ENCODE measurements around the gene STXBP6. TPM values are rescaled to one million over a fixed set of nuclear protein-coding genes. Genes with fewer than 3 reads are reported as not detected.
A peak's percentile ranks its signal among the peaks of the same experiment; 100 is the strongest.

The STXBP6 gene
- total RNA-seq, 1 experiment from 2014 or later: 12.3 TPM

GRCh38 chr14:25094171-25094907 is 44.4 kb upstream of the STXBP6 start:
- CTCF ChIA-PET: no interaction called here
- no peaks in the 10 kb centered on the region for H4K20me1 ChIP-seq (ENCODE audit: insufficient read depth)
- intact Hi-C loops (cut with micrococcal nuclease; ENCODE audit: unreplicated experiment): loop anchor here (5.0 kb wide), 1 partner anchor 42 kb away; the partner anchor contains the start of gene STXBP6
- no peaks in the 10 kb centered on the region for H3K27me3 ChIP-seq (ENCODE audit: insufficient read depth, low read depth)
- DNase-seq: no peak
- H3K4me3 ChIP-seq: no peak overlapping the region
- peaks cover 4% of the 10 kb centered on the region; the same call in 1 of the 2 replicates for H3K4me1 ChIP-seq (replicated peaks; ENCODE audit: insufficient read depth)
- H3K9me2 ChIP-seq (ENCODE audit: insufficient read depth): no peaks in the 10 kb centered on the region
- no peak overlapping the region for H3K27ac ChIP-seq
- BruUV-seq (replicated peaks): no TSS peak
- no peaks in the 10 kb centered on the region for H3K36me3 ChIP-seq (ENCODE audit: low read depth)
- H3F3A ChIP-seq (ENCODE audit: insufficient read depth, low read depth): no peaks in the 10 kb centered on the region
- TF ChIP-seq CTCF (conservative IDR thresholded peaks at IDR 0.05) (no peak), EZH2 (IDR thresholded peaks at IDR 0.05; ENCODE audit: low read depth) (no peak)
- no peak overlapping the region for H2AFZ ChIP-seq
- no peaks in the 10 kb centered on the region for H3K79me2 ChIP-seq (ENCODE audit: low read depth)
- H3K9me3 ChIP-seq (ENCODE audit: insufficient read depth, low read depth): no peaks in the 10 kb centered on the region
- POLR2A ChIA-PET (ENCODE audit: unreplicated experiment): no interaction called here
- no peak overlapping the region for H3K4me2 ChIP-seq

- Histone ChIP-seq H2AFZ (no peak overlapping the region), H3K4me3 (no peak overlapping the region), H3K36me3 (ENCODE audit: low read depth) (no peaks in the 10 kb centered on the region), H3K4me2 (no peak overlapping the region), H4K20me1 (ENCODE audit: insufficient read depth) (no peaks in the 10 kb centered on the region), H3K9me3 (ENCODE audit: insufficient read depth, low read depth) (no peaks in the 10 kb centered on the region), H3K27ac (no peak overlapping the region), H3K9me2 (ENCODE audit: insufficient read depth) (no peaks in the 10 kb centered on the region), H3K79me2 (ENCODE audit: low read depth) (no peaks in the 10 kb centered on the region), H3K4me1 (replicated peaks; ENCODE audit: insufficient read depth) (peaks cover 4% of the 10 kb centered on the region; the same call in 1 of the 2 replicates), H3F3A (ENCODE audit: insufficient read depth, low read depth) (no peaks in the 10 kb centered on the region), H3K27me3 (ENCODE audit: insufficient read depth, low read depth) (no peaks in the 10 kb centered on the region)
- ChIA-PET CTCF (no interaction called here), POLR2A (ENCODE audit: unreplicated experiment) (interaction anchor here (0.5 to 0.6 kb wide), 2 partner anchors 109 to 222 kb away, joined by 3 read pairs; no protein-coding TSS in a partner anchor)
- DNase-seq: no peak
- no TSS peak for BruUV-seq (replicated peaks)
- intact Hi-C loops (cut with micrococcal nuclease; ENCODE audit: unreplicated experiment): loop anchor here (5.0 kb wide), 1 partner anchor 40 kb away; the partner anchor contains the start of gene STXBP6
- no peak for TF ChIP-seq EZH2 (IDR thresholded peaks at IDR 0.05; ENCODE audit: low read depth)
- no peak for TF ChIP-seq CTCF (conservative IDR thresholded peaks at IDR 0.05)
Measured at GRCh38 chr14:25092258-25092740, 42.4 kb upstream of the STXBP6 start.

- POLR2A ChIA-PET (ENCODE audit: unreplicated experiment): no interaction called here
- H4K20me1 ChIP-seq (ENCODE audit: insufficient read depth): no peaks in the 10 kb centered on the region
- H3F3A ChIP-seq (ENCODE audit: insufficient read depth, low read depth): no peaks in the 10 kb centered on the region
- H3K9me2 ChIP-seq (ENCODE audit: insufficient read depth): no peaks in the 10 kb centered on the region
- peak overlapping the region; percentile 44 for H3K27ac ChIP-seq
- no peak overlapping the region for H2AFZ ChIP-seq
- no peaks in the 10 kb centered on the region for H3K36me3 ChIP-seq (ENCODE audit: low read depth)
- DNase-seq: peak; percentile 71 to 86
- H3K4me1 ChIP-seq (replicated peaks; ENCODE audit: insufficient read depth): peaks cover 4% of the 10 kb centered on the region; the same call in 1 of the 2 replicates
- intact Hi-C loops (cut with micrococcal nuclease; ENCODE audit: unreplicated experiment): loop anchor here (2.0 to 5.0 kb wide), 2 partner anchors 20 to 39 kb away; partner anchors contain the start of gene STXBP6
- H3K4me2 ChIP-seq: peak overlapping the region; percentile 28; the same call in 1 of the 2 replicates
- no TSS peak for BruUV-seq (replicated peaks)
- TF ChIP-seq CTCF (conservative IDR thresholded peaks at IDR 0.05) (no peak), EZH2 (IDR thresholded peaks at IDR 0.05; ENCODE audit: low read depth) (no peak)
- H3K27me3 ChIP-seq (ENCODE audit: insufficient read depth, low read depth): no peaks in the 10 kb centered on the region
- H3K4me3 ChIP-seq: no peak overlapping the region
- CTCF ChIA-PET: interaction anchor here (0.6 kb wide), 1 partner anchor 273 kb away, joined by 7 read pairs; no protein-coding TSS in a partner anchor
- H3K9me3 ChIP-seq (ENCODE audit: insufficient read depth, low read depth): no peaks in the 10 kb centered on the region
- H3K79me2 ChIP-seq (ENCODE audit: low read depth): no peaks in the 10 kb centered on the region
Measured at GRCh38 chr14:25090716-25091454, 40.9 kb upstream of the STXBP6 start.

Data from PC-9 (cell line).